Germinal center (tissue), 1 donor: Measurements from ENCODE around the gene ZNF785.
"Not testable (repeated sequence)": the region's sequence is repeated elsewhere in the genome, so short reads cannot be mapped to it uniquely, and the experiment has no call there.

Source experiments
- DNase-seq: peaks from one replicate; pipeline ENCODE4 v3.0.0; 2012; ENCODE audit warnings: mixed read lengths, low spot score

The ZNF785 gene

DNA sequence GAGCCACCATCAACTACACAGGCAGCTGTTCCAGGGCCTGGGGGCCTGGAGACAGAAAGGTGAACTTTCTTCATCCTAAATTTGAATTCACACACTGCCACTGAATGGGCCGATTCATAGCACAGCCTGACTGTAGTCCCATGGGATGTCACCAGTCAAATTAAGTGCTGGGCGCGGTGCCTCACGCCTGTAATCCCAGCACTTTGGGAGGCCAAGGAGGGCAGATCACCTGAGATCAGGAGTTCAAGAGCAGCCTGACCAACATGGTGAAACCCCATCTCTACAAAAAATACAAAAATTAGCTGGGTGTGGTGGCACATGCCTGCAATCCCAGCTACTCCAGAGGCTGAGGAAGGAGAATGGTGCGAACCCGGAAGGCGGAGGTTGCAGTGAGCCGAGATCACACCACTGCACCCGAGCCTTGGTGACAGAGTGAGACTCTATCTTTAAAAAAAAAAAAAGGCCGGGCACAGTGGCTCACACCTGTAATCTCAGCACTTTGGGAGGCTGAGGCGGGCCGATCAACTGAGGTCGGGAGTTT, 45.4 kb downstream of the ZNF785 start:
- not testable (repeated sequence) for DNase-seq

DNA sequence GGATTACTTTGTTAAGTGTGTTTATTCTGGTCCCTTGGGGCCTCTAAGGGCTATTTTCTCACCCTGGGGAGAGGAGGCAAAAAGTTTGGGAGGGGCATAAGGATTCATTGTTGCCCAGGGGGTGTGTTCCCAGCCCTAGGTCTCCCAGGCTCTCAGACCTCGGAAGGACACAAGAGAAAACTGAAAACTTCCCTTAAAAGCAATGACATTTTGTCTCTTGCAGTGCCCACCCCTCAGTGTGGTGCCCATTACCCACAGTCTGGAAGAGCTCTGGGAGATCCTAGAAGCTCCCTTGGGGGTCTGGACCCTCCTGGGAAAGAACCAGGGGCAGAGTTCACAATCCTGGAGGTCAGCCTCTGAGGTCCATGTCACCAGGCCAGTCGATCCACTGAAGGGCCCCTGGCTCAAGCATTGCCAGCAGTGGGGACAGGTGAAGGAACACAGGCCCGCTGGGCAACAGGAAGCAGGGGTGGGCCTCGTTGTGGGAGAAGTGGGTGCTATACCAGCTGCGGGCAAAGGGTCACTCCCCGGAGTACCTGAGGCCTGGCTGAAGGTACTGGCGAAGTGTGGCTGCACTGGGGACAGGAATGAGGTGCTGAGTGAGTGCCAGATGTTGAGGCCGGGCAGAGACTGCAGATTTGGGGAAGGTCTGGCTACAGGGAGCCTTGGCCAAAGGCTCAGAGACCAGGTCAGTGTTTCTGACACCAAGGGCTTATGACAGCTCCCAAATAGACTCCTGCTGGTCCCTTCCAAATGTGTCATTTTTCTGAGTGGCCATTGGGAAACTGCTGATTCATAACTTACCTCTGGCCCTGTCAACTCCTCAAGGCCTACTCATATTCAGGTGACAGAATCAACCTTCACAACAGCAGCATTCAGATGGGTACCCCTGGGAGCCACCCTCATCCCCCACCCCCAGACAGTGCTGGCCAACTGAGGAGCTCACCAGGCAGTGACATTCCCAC, 46.2 kb downstream of the ZNF785 start:
- DNase-seq: no peak

DNA sequence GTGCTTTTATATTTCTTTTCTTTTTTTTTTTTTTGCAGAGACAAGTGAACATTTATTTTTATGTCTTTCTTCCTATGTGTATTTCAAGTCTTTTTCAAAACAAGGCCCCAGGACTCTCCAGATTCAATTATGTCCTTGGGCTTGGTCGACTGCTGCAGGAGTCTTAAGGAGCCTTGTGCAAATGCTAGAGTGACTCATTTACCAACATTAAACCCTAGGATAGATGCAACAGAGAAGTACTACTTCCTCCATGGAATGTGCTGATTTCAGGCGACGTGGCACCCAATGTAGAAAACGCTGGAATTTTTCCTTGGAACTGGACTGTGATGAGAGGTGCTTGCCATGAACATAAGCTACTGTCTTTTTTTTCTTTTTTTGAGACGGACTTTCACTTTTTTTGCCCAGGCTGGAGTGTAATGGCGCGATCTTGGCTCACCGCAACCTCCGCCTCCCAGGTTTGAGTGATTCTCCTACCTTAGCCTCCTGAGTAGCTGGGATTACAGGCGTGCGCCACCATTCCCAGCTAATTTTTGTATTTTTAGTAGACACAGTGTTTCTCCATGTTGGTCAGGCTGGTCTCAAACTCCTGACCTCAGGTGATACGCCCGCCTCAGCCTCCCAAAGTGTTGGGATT, 49.0 kb downstream of the ZNF785 start:
- DNase-seq: not testable (repeated sequence)

DNA sequence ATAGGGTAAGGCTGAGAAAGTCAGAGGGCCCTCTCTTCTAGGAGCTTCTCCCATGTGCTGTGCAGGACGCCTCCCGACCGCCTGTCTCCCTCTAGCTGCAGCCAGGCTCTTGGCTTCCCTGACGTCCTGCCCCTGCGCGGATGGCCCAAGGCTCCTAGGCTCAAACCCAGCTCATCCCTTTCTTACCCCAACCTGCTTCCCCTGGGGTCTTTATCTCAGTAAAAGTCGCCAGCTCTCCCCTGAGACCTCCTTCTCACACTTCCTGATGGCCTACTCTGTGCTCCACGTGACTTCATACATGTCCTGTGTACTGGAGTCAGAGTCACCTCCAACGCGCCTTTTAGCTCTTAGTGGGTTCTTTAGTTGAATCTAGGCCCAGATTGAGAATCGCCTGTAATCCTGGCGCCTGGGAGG, 49.7 kb downstream of the ZNF785 start:
- DNase-seq: peak; percentile 72

DNA sequence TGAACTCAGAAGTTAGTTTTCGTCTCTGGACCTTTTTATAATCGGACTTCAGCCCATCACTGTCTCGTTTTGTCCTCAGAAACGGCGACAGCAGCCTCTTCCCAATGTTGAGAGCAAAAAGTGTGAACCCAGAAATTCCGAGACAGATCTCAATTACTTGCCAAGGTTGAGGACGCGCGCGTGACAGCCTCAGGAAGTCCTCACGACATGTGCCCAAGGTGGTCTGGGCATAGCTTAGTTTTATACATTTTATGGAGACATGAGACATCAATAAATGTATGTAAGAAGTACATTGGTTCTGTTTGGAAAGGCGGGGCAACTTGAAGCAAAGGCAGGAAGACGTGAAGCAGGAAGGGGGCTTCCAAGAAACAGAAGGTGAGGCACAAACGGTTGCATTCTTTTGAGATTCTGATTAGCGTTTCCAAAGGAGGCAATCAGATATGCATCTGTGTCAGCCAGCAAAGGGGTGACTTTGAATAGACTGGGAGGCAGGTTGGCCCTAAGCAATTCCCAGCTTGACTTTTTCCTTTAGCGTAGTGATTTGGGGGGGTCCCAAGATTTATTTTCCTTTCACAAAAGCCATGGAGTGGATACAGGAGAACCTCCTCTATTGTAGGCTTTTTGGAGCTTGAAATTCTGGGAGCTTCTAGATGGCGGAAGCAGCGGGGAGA, 50.3 kb downstream of the ZNF785 start:
- no peak for DNase-seq

DNA sequence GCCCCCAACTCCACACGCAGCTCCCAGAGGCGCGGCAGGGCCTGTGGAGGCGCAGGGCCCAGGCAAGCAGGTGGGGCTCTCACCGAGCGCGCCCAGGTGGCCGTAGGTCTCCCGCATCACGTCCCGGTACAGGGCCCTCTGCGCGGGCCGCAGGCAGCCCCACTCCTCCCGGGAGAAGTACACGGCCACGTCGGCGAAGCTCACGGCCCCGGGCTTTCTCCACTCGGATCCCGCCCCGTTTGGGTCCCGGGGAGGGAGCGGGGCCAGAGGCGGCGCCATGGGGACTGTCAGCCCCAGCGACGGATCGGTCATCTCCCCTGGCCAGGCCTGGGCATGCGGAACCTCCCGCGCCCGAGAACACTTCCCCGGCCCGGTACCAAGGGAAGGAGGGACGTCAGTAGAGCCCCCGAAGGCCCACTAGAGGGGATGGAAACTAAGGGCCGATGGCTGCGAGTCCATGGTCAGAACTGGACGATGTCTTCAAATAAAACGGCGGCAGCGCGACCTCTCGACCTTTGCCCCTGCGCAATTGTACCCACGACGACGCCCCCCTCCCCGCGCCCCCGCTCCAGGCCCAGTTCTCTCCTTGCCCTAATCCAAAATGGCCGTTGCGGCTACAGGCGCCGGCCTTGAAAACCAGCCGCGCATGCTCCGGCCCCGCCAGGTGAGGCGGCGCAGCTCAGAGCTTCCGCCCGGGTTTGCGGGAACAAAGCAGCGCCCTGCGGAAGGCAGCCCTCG, 51.0 kb downstream of the ZNF785 start, which contains the start of gene ZNF747:
Gene ZNF747, minus strand, starts transcription at position 491 of the 738 bp plus-strand sequence. Its CDS starts 179 bp downstream, at position 312.
- DNase-seq: peak; percentile 93

DNA sequence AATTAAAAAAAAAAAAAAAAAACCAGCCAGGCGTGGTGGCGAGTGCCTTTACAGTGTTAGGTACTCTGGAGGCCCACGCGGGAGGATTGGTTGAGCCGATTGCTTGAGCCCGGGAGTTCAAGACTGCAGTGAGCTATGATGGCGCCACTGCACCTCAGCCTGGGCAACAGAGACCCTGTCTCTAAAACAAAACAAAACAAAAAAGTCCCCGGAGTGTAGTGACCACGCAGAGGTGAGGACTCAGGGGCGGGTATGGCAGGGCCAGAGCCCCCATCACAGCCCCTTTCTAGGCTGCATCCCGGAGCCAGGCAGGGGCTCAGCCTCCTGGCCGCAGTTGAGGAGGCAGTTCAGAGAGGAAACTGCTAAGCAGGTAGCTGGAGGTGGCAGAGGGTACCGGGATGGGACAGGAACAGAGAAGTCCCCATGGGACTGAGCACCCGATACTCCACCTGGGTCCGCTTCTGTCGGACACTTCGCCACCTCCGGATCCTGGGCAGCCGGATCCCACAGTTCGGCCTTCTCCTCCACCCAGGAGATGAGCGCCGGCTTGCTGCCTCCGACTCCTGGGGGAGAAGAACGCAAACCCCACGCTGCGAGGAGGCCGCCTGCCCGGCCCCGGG, 51.6 kb downstream of the ZNF785 start:
- no peak for DNase-seq

DNA sequence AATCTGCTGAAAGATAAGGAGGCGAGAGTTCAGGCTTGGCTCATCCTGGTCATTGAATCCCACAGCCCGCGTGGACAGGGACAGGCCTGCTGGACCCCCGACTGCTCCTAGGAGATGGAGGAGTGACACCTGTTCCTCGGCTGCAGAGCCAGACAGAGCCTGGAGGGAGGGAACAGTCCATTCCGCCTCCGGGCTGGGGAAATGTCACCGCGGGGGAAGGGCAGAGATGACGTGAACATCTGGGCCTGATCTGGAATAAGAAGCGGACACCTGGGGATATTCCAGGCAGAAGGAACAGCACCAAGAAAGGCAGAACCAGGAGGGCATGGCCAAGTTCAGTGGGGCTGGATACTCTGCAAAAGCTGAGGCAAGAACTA, 52.4 kb downstream of the ZNF785 start:
- no peak for DNase-seq

DNA sequence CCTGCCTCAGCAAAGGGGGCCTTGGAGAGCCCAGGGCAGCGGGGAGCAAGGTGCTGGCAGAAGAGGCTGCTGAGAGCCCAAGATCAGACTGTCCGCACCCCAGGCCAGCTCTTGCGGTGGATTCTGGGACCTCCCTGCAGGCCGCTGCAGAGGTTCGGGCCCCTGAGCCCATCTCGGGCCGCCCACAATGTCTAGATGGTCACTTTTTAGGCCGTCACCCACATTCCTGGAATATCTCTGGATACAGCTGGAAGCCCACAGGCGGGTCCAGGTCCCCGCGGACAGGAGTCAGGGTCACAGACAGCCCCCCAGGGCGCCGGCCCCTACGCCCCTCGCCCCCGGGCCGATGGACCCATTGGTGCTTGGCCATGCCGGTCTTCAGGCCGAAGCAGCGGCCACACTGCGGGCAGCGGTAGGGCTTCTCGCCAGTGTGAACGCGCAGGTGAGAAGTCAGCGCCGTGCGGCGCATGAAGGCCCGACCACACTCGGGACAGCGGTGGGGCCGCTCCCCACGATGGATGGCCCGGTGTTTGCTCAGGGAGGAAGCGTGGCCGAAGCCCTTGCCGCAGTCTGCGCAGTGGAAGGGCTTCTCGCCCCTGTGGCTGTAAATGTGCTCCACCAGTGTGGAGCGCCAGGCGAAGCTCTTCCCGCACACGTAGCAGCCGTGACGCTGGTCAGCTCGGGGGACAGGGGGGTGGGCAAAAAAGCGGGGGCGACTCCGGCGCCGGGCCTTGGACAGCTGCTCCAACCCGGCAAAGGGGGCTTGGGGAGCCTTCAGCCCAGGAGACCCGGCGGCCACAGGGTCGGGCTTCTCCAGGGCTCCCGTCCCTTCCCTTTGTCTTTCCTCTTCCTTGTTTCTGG, 53.0 kb downstream of the ZNF785 start:
- DNase-seq: no peak
